IPS-20b (cell line): Measurements from ENCODE around the gene PDGFRB.

ENCODE experiments used
- H3K27ac ChIP-seq: one replicate; pipeline ENCODE4 v1.5.1; 2013; ENCODE audit warnings: low read length
- H3K27me3 ChIP-seq: 2 replicates; pipeline ENCODE4 v1.6.1; 2013; ENCODE audit warnings: mild to moderate bottlenecking, low read length, inconsistent platforms; ENCODE audit not compliant: insufficient read depth
- H3K36me3 ChIP-seq: 2 replicates; pipeline ENCODE4 v1.6.1; 2013; ENCODE audit warnings: low read depth, mild to moderate bottlenecking, inconsistent platforms, low read length, moderate library complexity; ENCODE audit not compliant: insufficient read depth
- H3K4me1 ChIP-seq: 2 replicates; pipeline ENCODE4 v1.6.1; 2013; ENCODE audit warnings: mild to moderate bottlenecking, control low read depth, inconsistent platforms, low read length, moderate library complexity; ENCODE audit not compliant: insufficient read depth
- H3K4me3 ChIP-seq: 2 replicates; pipeline ENCODE4 v1.5.1; 2013; ENCODE audit warnings: mild to moderate bottlenecking, low read length, inconsistent platforms
- H3K9ac ChIP-seq: 2 replicates; pipeline ENCODE4 v1.6.1; 2013; ENCODE audit warnings: low read depth, mild to moderate bottlenecking, inconsistent platforms, low read length, moderate library complexity
- H3K9me3 ChIP-seq: 2 replicates; pipeline ENCODE4 v1.6.1; 2013; ENCODE audit warnings: mild to moderate bottlenecking, low read depth, low read length, inconsistent platforms; ENCODE audit not compliant: insufficient read depth

PDGFRB gene

GRCh38 chr5:150189728-150190502 lies 34.3 kb upstream of the PDGFRB start, which contains the start of gene SLC6A7:
Gene SLC6A7 (plus strand): TSS chr5:150190062. CDS start chr5:150190328, 266 bp downstream.
- Histone ChIP-seq H3K9ac (no peak within 1 kb of the TSS), H3K4me1 (peaks cover 12% of the 10 kb centered on the region), H3K4me3 (peak within 1 kb of the TSS; percentile 54), H3K9me3 (no peaks in the 10 kb centered on the region), H3K27ac (no peak within 1 kb of the TSS), H3K27me3 (peaks cover 89% of the 10 kb centered on the region), H3K36me3 (no peaks in the 10 kb centered on the region)

DNA sequence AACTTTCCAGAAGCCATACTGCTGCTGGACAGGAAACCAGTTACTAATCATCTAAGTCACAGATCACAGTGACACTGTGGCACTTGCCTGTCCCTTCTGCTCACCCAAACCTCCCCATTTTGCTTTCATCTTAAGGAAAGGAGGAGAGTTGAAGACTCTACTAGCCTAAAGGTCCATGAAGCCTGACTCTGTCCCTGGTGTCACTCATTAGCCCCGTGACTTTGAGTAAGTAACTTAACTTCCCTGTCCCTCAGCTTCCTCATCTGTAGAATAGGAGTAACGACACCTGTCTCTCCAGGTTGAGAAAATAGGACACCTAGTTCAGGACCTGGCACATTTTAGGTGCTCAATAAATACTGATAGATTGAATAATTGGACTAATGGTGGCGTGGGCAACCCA lies 33.7 kb upstream of the PDGFRB start:
- H3K9me3 ChIP-seq = no peaks in the 10 kb centered on the region
- H3K4me3 ChIP-seq = peak overlapping the region; percentile 54; the same call in 1 of the 2 replicates
- H3K27ac ChIP-seq = no peak overlapping the region
- no peak overlapping the region for H3K9ac ChIP-seq
- no peaks in the 10 kb centered on the region for H3K36me3 ChIP-seq
- H3K27me3 ChIP-seq = peaks cover 95% of the 10 kb centered on the region
- peaks cover 12% of the 10 kb centered on the region for H3K4me1 ChIP-seq

DNA sequence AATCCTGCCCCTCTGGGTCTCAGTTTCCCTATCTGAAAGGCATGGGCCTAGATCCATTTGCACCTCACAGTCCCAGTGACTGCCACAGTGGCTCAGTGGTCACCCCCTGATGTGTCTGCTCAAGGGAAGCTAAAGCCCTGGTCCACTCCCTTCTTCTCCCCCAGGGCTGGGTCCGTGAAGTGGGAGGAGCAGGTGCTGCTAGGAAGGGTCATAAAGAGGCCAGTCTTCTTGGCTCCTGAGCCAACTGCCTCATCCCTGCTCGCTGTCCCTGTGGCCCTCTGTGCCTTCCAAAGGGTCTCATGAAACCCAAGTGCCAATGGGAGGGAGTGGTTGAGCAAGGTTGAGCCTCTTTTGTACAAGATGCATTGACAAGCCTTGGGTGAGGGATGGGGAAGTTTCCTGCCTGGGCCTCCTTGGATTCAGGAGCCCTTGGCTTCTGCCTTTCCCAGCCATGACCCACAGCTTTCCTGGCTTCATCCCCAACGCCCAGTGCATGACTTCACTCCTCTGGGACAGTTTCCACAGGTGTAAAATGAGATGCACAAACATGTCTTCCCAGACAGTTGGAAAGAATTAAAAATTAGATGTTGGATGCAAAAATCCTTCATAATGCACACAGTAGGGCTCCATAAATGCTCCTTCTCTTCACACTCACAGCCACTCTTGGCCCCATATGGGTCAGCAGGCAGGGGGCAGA lies 32.6 kb upstream of the PDGFRB start:
- Histone ChIP-seq H3K4me3 (no peak overlapping the region), H3K27me3 (peaks cover 98% of the 10 kb centered on the region), H3K9me3 (no peaks in the 10 kb centered on the region), H3K4me1 (peaks cover 12% of the 10 kb centered on the region), H3K27ac (no peak overlapping the region), H3K9ac (no peak overlapping the region), H3K36me3 (no peaks in the 10 kb centered on the region)

DNA sequence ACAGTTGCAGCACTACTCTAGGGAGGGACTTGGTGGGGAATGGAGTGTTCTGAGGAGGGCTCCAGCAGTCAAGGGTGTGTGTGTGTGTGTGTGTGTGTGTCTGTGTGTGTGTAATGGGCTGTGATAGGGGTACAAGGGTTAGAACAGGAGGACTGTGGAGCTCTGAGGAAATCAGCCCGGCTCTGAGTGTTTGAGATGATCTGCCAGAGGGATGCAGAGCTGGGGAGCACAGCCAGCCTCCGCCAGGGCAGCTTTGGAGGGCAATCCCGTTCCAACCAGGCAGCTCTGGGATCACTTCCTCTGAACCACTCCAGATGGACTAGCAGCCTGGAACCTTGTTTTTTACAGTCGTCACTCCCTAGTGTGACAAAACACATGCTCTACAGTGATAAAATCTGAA lies 31.3 kb upstream of the PDGFRB start:
- peaks cover 12% of the 10 kb centered on the region for H3K4me1 ChIP-seq
- no peak overlapping the region for H3K9ac ChIP-seq
- no peak overlapping the region for H3K27ac ChIP-seq
- H3K27me3 ChIP-seq = peaks cover 97% of the 10 kb centered on the region
- H3K36me3 ChIP-seq = no peaks in the 10 kb centered on the region
- no peak overlapping the region for H3K4me3 ChIP-seq
- no peaks in the 10 kb centered on the region for H3K9me3 ChIP-seq

DNA sequence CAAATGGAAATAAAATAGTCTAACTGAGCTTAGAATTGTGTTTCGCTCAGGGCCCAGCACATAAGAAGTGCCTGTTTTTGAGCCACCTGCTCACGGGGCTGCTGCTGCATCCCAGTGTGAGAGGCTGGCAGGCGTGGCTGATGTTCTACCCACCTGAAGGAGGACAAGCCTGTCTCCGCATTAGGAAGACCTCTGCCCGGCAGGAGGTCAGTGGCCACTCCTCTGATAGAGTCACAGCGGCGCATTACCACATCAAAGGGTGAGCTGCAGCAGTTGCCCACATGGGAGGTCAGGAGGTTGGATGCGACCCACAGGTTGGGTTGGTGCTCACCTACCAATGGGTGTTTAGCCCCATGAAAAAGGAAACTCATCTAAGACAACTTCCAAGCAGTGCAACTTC lies 30.5 kb upstream of the PDGFRB start:
- no peak overlapping the region for H3K27ac ChIP-seq
- no peaks in the 10 kb centered on the region for H3K36me3 ChIP-seq
- peaks cover 12% of the 10 kb centered on the region for H3K4me1 ChIP-seq
- no peak overlapping the region for H3K4me3 ChIP-seq
- peaks cover 92% of the 10 kb centered on the region for H3K27me3 ChIP-seq
- no peak overlapping the region for H3K9ac ChIP-seq
- H3K9me3 ChIP-seq = no peaks in the 10 kb centered on the region

DNA sequence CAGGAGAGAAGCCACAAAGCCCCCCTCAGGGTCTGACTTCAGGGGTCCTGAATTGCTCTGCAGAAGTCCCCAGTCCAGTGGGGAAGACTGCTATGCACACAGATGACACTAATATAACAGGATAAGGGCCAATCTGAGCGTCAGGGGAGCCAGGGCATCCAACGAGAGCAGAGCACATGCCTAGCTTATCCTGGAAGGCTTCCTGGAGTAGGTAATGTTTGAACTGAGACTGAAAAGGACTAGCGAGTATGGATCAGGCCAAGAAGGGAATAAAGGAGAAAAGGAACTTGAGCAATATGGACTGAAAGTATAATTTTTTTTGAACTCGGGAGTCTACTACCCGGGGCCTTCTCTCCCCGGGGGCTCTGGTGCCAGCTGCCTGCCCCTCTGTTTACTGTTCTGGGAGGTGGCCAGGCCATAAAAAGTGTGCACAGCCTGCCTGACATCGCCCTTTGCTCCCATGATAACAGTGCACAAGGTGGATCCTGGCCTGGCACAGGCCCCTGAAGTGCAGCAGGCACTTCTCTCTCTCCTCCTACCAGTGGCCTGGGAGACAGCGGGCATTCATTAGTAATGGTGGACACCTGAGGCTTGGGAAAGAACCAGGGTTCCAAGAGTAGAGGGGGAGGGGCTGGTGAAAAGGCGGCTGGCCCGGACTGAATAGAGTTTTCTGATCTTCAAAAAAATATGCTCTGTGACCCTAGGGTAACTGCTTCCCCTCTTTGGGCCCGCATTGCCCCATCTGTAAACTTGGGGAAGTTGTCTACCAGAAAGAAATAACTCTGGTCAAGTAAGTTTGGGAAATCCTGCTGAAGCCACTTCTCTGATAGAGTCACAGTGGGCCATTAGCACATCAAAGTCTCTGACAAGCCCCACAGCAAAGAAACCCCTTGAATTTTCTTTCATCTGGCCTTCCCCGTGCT lies 29.6 kb upstream of the PDGFRB start:
- peaks cover 83% of the 10 kb centered on the region for H3K27me3 ChIP-seq
- no peak overlapping the region for H3K27ac ChIP-seq

GRCh38 chr5:150184006-150184405 lies 28.4 kb upstream of the PDGFRB start:
- Histone ChIP-seq H3K27ac (no peak overlapping the region), H3K9me3 (no peaks in the 10 kb centered on the region), H3K36me3 (no peaks in the 10 kb centered on the region), H3K4me1 (peaks cover 12% of the 10 kb centered on the region), H3K4me3 (no peak overlapping the region), H3K9ac (no peak overlapping the region), H3K27me3 (peaks cover 71% of the 10 kb centered on the region)

More for the DNA sequence above, 29.6 kb upstream of the PDGFRB start:
- Histone ChIP-seq H3K4me1 (peaks cover 12% of the 10 kb centered on the region), H3K9me3 (no peaks in the 10 kb centered on the region), H3K36me3 (no peaks in the 10 kb centered on the region), H3K9ac (no peak overlapping the region), H3K4me3 (no peak overlapping the region)

DNA sequence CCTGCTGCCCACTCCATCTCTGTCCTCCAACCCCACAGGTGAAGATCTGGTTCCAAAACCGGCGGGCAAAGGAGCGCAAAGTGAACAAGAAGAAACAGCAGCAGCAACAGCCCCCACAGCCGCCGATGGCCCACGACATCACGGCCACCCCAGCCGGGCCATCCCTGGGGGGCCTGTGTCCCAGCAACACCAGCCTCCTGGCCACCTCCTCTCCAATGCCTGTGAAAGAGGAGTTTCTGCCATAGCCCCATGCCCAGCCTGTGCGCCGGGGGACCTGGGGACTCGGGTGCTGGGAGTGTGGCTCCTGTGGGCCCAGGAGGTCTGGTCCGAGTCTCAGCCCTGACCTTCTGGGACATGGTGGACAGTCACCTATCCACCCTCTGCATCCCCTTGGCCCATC lies 27.8 kb upstream of the PDGFRB start:
- peaks cover 65% of the 10 kb centered on the region for H3K27me3 ChIP-seq
- no peaks in the 10 kb centered on the region for H3K9me3 ChIP-seq

GRCh38 chr5:150182774-150183173 lies 27.1 kb upstream of the PDGFRB start:
- Histone ChIP-seq H3K4me3 (no peak overlapping the region), H3K9me3 (no peaks in the 10 kb centered on the region), H3K27me3 (peaks cover 58% of the 10 kb centered on the region), H3K9ac (no peak overlapping the region), H3K4me1 (peaks cover 12% of the 10 kb centered on the region), H3K36me3 (no peaks in the 10 kb centered on the region), H3K27ac (no peak overlapping the region)

More for the DNA sequence above, 27.8 kb upstream of the PDGFRB start:
- Histone ChIP-seq H3K36me3 (no peaks in the 10 kb centered on the region), H3K27ac (no peak overlapping the region), H3K9ac (no peak overlapping the region), H3K4me3 (no peak overlapping the region), H3K4me1 (peaks cover 12% of the 10 kb centered on the region)

GRCh38 chr5:150181766-150182545 lies 26.3 kb upstream of the PDGFRB start:
- peaks cover 12% of the 10 kb centered on the region for H3K4me1 ChIP-seq
- H3K36me3 ChIP-seq = no peaks in the 10 kb centered on the region
- H3K27me3 ChIP-seq = peaks cover 50% of the 10 kb centered on the region
- no peak overlapping the region for H3K27ac ChIP-seq
- no peak overlapping the region for H3K4me3 ChIP-seq
- H3K9me3 ChIP-seq = no peaks in the 10 kb centered on the region
- H3K9ac ChIP-seq = no peak overlapping the region

DNA sequence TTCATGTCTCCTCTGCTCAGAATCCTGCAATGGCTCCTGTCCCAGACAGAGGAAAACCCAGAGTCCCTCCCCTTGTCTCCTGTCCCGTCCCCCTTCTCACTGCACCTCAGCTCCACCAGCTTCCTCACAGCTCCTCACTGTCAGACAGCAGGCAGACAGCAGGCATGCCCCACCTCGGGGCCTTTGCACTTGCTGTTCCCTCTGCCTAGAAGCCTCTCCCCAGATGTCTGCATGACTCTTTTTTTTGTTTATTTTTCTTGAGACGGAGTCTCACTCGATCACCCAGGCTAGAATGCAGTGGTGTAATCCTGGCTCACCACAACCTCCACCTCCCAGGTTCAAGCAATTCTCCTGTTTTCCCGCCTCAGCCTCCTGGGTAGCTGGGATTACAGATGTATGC lies 25.4 kb upstream of the PDGFRB start:
- Histone ChIP-seq H3K27ac (no peak overlapping the region), H3K9ac (no peak overlapping the region), H3K4me3 (no peak overlapping the region), H3K36me3 (no peaks in the 10 kb centered on the region), H3K4me1 (peaks cover 6% of the 10 kb centered on the region), H3K27me3 (peaks cover 41% of the 10 kb centered on the region), H3K9me3 (no peaks in the 10 kb centered on the region)
